HEK293 (cell line): ENCODE measurements around the gene LCN2.

Experiments
- CTCF ChIP-seq: fragments of 450-650 bp; formaldehyde crosslinking; IDR thresholded peaks from 2 replicates; pipeline ENCODE4 v1.5.1; 2016; ENCODE audit warnings: missing biosample characterization, missing genetic modification characterization
- MYNN ChIP-seq: fragments of 450-650 bp; formaldehyde crosslinking; IDR thresholded peaks from 2 replicates; pipeline ENCODE4 v1.5.1; 2016; ENCODE audit warnings: missing biosample characterization, missing genetic modification characterization, borderline replicate concordance
- REST ChIP-seq: fragments of 450-650 bp; formaldehyde crosslinking; IDR thresholded peaks from 2 replicates; pipeline ENCODE4 v1.5.1; 2016; ENCODE audit warnings: missing biosample characterization, missing genetic modification characterization
- YY1 ChIP-seq: fragments of 450-650 bp; formaldehyde crosslinking; IDR thresholded peaks from 2 replicates; pipeline ENCODE4 v1.5.1; 2018; ENCODE audit warnings: missing biosample characterization, missing genetic modification characterization
- ZFP41 ChIP-seq: fragments of 450-650 bp; formaldehyde crosslinking; IDR thresholded peaks from 2 replicates; pipeline ENCODE4 v1.5.1; 2016; ENCODE audit warnings: missing biosample characterization, missing genetic modification characterization, borderline replicate concordance

- no peak for TF ChIP-seq YY1 (tag by site-specific recombination)
- no peak for TF ChIP-seq CTCF
- no peak for TF ChIP-seq REST (tag by site-specific recombination)
- TF ChIP-seq ZFP41 (tag by site-specific recombination) = no peak
- TF ChIP-seq MYNN (tag by site-specific recombination) = no peak
These were observed 11.3 kb downstream of the LCN2 start for GRCh38 chr9:128160603-128160987.
